ENCODE results near the gene CBX2. TPM values are rescaled to one million over a fixed set of nuclear protein-coding genes. Genes with fewer than 3 reads are reported as not detected.

CBX2 gene
- total RNA-seq, 6 experiments from 2014 or later: 0.75 to 2.0 (median 1.4) TPM

DNA sequence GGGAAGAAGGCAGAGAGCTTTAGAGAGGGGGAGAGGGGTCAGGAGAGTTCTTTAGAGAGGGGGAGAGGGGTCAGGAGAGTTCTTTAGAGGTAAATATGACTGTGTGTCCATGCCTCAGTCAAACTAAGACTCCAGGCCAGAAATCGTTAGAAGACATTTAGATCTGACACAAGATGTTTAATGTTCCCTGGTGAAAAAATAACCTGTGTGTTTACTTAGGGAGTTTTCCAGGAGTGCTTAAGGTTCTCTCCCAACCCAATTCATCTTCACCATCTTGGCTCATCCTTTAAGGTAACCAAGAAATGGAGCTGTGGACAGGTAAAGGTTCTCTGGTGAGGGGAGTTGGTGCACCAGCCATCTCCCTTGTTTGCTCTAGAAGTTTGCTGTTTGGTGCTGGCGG, 51.5 kb downstream of the CBX2 start:
- Mint-ChIP-seq H3K36me3 (ENCODE audit: low read depth) (peaks cover 5% of the 10 kb centered on the region), H3K9me3 (no peaks in the 10 kb centered on the region), H3K27me3 (ENCODE audit: insufficient read depth) (peaks cover 4% of the 10 kb centered on the region), H3K4me3 (no peak overlapping the region), H3K27ac (no peak overlapping the region), H3K4me1 (ENCODE audit: low read depth) (peaks cover 13% of the 10 kb centered on the region)
- no peak for DNase-seq
- TF ChIP-seq, protein P1, sequence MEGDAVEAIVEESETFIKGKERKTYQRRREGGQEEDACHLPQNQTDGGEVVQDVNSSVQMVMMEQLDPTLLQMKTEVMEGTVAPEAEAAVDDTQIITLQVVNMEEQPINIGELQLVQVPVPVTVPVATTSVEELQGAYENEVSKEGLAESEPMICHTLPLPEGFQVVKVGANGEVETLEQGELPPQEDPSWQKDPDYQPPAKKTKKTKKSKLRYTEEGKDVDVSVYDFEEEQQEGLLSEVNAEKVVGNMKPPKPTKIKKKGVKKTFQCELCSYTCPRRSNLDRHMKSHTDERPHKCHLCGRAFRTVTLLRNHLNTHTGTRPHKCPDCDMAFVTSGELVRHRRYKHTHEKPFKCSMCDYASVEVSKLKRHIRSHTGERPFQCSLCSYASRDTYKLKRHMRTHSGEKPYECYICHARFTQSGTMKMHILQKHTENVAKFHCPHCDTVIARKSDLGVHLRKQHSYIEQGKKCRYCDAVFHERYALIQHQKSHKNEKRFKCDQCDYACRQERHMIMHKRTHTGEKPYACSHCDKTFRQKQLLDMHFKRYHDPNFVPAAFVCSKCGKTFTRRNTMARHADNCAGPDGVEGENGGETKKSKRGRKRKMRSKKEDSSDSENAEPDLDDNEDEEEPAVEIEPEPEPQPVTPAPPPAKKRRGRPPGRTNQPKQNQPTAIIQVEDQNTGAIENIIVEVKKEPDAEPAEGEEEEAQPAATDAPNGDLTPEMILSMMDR (IDR thresholded peaks at IDR 0.05): no peak

GRCh38 chr17:79830303-79830702, 52.4 kb downstream of the CBX2 start:
- peaks cover 13% of the 10 kb centered on the region for H3K4me1 Mint-ChIP-seq (ENCODE audit: low read depth)

DNA sequence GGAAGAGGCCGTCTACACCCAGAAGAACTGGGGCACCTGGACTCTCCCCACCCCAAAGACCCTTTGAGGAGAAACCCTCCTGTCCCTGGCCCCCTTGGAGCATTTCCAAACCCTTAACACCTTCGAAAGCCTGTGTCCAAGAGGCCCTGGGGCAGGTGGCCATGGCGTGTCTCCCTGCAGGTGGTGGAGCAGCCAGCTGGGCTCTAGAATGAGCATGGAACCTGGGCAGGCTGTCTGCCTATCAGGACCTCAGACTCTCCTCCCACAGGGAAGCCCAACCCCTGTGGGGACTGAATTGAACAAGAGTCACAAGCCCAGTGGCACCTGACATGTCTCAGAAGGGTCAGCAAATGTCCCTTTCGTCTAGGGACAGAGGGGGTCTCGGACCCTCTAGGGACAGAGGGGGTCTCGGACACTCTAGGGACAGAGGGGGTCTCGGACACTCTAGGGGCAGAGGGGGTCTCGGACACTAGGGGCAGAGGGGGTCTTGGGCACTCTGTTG, 52.9 kb downstream of the CBX2 start:
- TF ChIP-seq, protein P1 (IDR thresholded peaks at IDR 0.05): no peak
- H3K27me3 Mint-ChIP-seq (ENCODE audit: insufficient read depth): peaks cover 2% of the 10 kb centered on the region; the same call in 1 of the 2 replicates
- no peak overlapping the region for H3K27ac Mint-ChIP-seq
- H3K4me3 Mint-ChIP-seq: no peak overlapping the region
- no peaks in the 10 kb centered on the region for H3K9me3 Mint-ChIP-seq
- H3K4me1 Mint-ChIP-seq (ENCODE audit: low read depth): peaks cover 13% of the 10 kb centered on the region
- H3K36me3 Mint-ChIP-seq (ENCODE audit: low read depth): peaks cover 5% of the 10 kb centered on the region
- DNase-seq: no peak

More at GRCh38 chr17:79830303-79830702, 52.4 kb downstream of the CBX2 start:
- Mint-ChIP-seq H3K9me3 (no peaks in the 10 kb centered on the region), H3K27me3 (ENCODE audit: insufficient read depth) (peaks cover 2% of the 10 kb centered on the region; the same call in 1 of the 2 replicates), H3K36me3 (ENCODE audit: low read depth) (peaks cover 5% of the 10 kb centered on the region), H3K4me3 (no peak overlapping the region), H3K27ac (no peak overlapping the region)
- TF ChIP-seq, protein P1 (IDR thresholded peaks at IDR 0.05): no peak
- DNase-seq: no peak

GRCh38 chr17:79831265-79832217, 53.6 kb downstream of the CBX2 start:
- Mint-ChIP-seq H3K36me3 (ENCODE audit: low read depth) (peaks cover 5% of the 10 kb centered on the region), H3K4me1 (ENCODE audit: low read depth) (peaks cover 9% of the 10 kb centered on the region), H3K27ac (no peak overlapping the region), H3K4me3 (no peak overlapping the region), H3K9me3 (no peaks in the 10 kb centered on the region), H3K27me3 (ENCODE audit: insufficient read depth) (peaks cover 2% of the 10 kb centered on the region; the same call in 1 of the 2 replicates)
- TF ChIP-seq, protein P1 (IDR thresholded peaks at IDR 0.05): no peak
- no peak for DNase-seq

DNA sequence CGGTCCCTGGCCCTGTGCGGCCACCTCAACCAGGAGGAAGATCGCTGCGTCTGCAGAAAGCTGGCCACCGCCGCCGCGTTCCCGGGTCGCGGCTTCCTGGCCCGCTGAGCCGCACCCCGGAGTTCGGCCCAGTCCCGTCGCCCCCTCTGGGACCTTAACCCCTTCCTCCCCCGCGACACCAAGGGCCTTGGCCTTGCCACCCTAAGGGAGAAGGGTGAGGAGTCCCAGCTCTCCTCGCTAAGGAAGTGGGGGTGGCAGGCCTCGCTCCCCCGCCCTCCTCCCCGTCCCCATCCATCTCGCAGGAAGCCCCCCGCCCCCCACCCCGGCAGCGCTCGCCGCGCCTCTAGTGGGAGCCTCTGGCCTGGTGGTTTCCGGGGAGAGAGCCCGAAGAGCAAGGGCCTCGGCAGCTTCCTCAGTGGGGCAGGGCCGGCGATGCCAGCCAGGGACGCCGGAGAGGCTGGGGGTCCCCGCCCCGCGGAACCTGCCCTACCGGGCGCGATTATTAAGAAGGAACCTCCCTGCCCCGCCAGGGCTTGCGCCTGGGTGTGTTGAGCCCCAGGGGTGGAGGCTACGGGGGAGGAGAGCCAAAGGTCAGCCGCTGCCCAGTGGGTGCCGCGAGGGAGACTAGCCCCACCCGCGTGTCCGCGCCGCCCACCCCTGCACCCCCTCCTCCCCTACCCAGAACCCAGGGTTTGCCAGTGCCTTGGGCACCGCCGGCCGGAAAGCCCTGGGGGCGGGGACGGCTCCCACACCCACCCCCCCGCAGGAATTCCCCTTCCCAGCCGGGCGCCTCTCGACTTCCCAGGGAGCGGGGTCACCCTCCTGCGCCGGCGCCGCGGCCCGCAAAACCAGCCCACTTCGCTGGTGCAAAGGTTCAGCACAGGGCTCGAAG, 54.5 kb downstream of the CBX2 start:
- no peak overlapping the region for H3K27ac Mint-ChIP-seq
- H3K4me1 Mint-ChIP-seq (ENCODE audit: low read depth): peaks cover 6% of the 10 kb centered on the region; the same call in 1 of the 2 replicates
- DNase-seq: no peak
- TF ChIP-seq, protein P1 (IDR thresholded peaks at IDR 0.05): no peak
- H3K9me3 Mint-ChIP-seq: no peaks in the 10 kb centered on the region
- H3K27me3 Mint-ChIP-seq (ENCODE audit: insufficient read depth): peaks cover 4% of the 10 kb centered on the region
- no peak overlapping the region for H3K4me3 Mint-ChIP-seq
- H3K36me3 Mint-ChIP-seq (ENCODE audit: low read depth): peaks cover 5% of the 10 kb centered on the region

All from HFFc6 (cell line).